ENCODE results near the gene ADAMTS8. TPM values are rescaled to one million over a fixed set of nuclear protein-coding genes. Genes with fewer than 3 reads are reported as not detected.

The ADAMTS8 gene
- total RNA-seq, 4 donors from 2014 or later, result 10.0 to 45.6 (median 34.0) TPM

- no CpG with 5 or more reads among the region's 52 CpGs for WGBS, 2 donors (ENCODE audit: low coverage in 1 of 2)
- Histone ChIP-seq H3K9me3 (no peaks in the 10 kb centered on the region), H3K27me3 (no peaks in the 10 kb centered on the region), H3K4me3 (no peak overlapping the region), H3K27ac (no peak overlapping the region), H3K36me3 (peaks cover 0 to 70% of the 10 kb centered on the region in 2 donors), H3K4me1 (peaks cover 0 to 22% (median 17%) of the 10 kb centered on the region in 3 donors)
- no peak for ATAC-seq
- TF ChIP-seq POLR2A (IDR thresholded peaks at IDR 0.05) (no peak), POLR2AphosphoS5 (IDR thresholded peaks at IDR 0.05) (no peak)
Observed at GRCh38 chr11:130473056-130473794, 44.8 kb upstream of the ADAMTS8 start.

- ATAC-seq, result no peak
- Histone ChIP-seq H3K36me3 (peaks cover 0 to 75% of the 10 kb centered on the region in 2 donors), H3K4me3 (no peak overlapping the region), H3K27ac (no peak overlapping the region), H3K4me1 (peaks cover 0 to 14% (median 9%) of the 10 kb centered on the region in 3 donors), H3K27me3 (no peaks in the 10 kb centered on the region), H3K9me3 (no peaks in the 10 kb centered on the region)
- 83 to 92% methylated on average over 2 to 4 of the region's 7 CpGs for WGBS, 2 donors (ENCODE audit: low coverage in 1 of 2)
- TF ChIP-seq EP300 (IDR thresholded peaks at IDR 0.05) (no peak), CTCF (IDR thresholded peaks at IDR 0.05) (no peak), POLR2AphosphoS5 (IDR thresholded peaks at IDR 0.05) (no peak), POLR2A (IDR thresholded peaks at IDR 0.05) (no peak)
Observed at GRCh38 chr11:130472434-130472961, 44.1 kb upstream of the ADAMTS8 start.

- Histone ChIP-seq H3K36me3 (peaks cover 0 to 81% of the 10 kb centered on the region in 2 donors), H3K27ac (no peak overlapping the region), H3K4me3 (no peak overlapping the region), H3K27me3 (no peaks in the 10 kb centered on the region), H3K4me1 (peaks cover 0 to 8% (median 6%) of the 10 kb centered on the region in 3 donors), H3K9me3 (no peaks in the 10 kb centered on the region)
- TF ChIP-seq POLR2AphosphoS5 (IDR thresholded peaks at IDR 0.05) (no peak), EP300 (IDR thresholded peaks at IDR 0.05) (no peak), CTCF (IDR thresholded peaks at IDR 0.05) (no peak), POLR2A (IDR thresholded peaks at IDR 0.05) (no peak)
- ATAC-seq, result no peak
- WGBS, 2 donors (ENCODE audit: low coverage in 1 of 2), result 90% methylated on average over 5 of the region's 11 CpGs; no CpG with 5 or more reads in 1 of the 2 donors
Observed at GRCh38 chr11:130471731-130472433, 43.5 kb upstream of the ADAMTS8 start.

GRCh38 chr11:130470832-130471706 lies 42.7 kb upstream of the ADAMTS8 start:
- no peak for TF ChIP-seq EP300 (IDR thresholded peaks at IDR 0.05)
- TF ChIP-seq CTCF (IDR thresholded peaks at IDR 0.05), result no peak
- TF ChIP-seq POLR2A (IDR thresholded peaks at IDR 0.05), result no peak
- no peak for TF ChIP-seq POLR2AphosphoS5 (IDR thresholded peaks at IDR 0.05)
- peaks cover 0 to 89% of the 10 kb centered on the region in 2 donors for H3K36me3 ChIP-seq
- no peak for ATAC-seq
- WGBS, 2 donors (ENCODE audit: low coverage in 1 of 2), result 72 to 100% methylated on average over 5 to 6 of the region's 20 CpGs
- H3K4me1 ChIP-seq, result no peaks in the 10 kb centered on the region
- H3K27ac ChIP-seq, result no peak overlapping the region
- no peaks in the 10 kb centered on the region for H3K27me3 ChIP-seq
- H3K4me3 ChIP-seq, result no peak overlapping the region
- no peaks in the 10 kb centered on the region for H3K9me3 ChIP-seq

- peaks cover 0 to 90% of the 10 kb centered on the region in 2 donors for H3K36me3 ChIP-seq
- H3K27ac ChIP-seq, result no peak overlapping the region
- 92% methylated on average over 4 of the region's 6 CpGs; no CpG with 5 or more reads in 1 of the 2 donors for WGBS, 2 donors (ENCODE audit: low coverage in 1 of 2)
- H3K27me3 ChIP-seq, result no peaks in the 10 kb centered on the region
- no peak overlapping the region for H3K4me3 ChIP-seq
- TF ChIP-seq POLR2A (IDR thresholded peaks at IDR 0.05) (no peak), POLR2AphosphoS5 (IDR thresholded peaks at IDR 0.05) (no peak), EP300 (IDR thresholded peaks at IDR 0.05) (no peak), CTCF (IDR thresholded peaks at IDR 0.05) (no peak)
- ATAC-seq, result no peak
- no peaks in the 10 kb centered on the region for H3K4me1 ChIP-seq
- H3K9me3 ChIP-seq, result no peaks in the 10 kb centered on the region
Observed at GRCh38 chr11:130469181-130469580, 40.8 kb upstream of the ADAMTS8 start.
